GM18909 (cell line): ENCODE measurements around the gene EEF1AKMT3.
A peak's percentile ranks its signal among the peaks of the same experiment; 100 is the strongest.
"Not testable (repeated sequence)": the region's sequence is repeated elsewhere in the genome, so short reads cannot be mapped to it uniquely, and the experiment has no call there.

Experiments used
- ATAC-seq: cut with Tn5 transposase; IDR thresholded peaks from one replicate; pipeline ENCODE4 v1.9.1; 2021; ENCODE audit warnings: mild to moderate bottlenecking; ENCODE audit not compliant: unreplicated experiment, poor library complexity

The EEF1AKMT3 gene

DNA sequence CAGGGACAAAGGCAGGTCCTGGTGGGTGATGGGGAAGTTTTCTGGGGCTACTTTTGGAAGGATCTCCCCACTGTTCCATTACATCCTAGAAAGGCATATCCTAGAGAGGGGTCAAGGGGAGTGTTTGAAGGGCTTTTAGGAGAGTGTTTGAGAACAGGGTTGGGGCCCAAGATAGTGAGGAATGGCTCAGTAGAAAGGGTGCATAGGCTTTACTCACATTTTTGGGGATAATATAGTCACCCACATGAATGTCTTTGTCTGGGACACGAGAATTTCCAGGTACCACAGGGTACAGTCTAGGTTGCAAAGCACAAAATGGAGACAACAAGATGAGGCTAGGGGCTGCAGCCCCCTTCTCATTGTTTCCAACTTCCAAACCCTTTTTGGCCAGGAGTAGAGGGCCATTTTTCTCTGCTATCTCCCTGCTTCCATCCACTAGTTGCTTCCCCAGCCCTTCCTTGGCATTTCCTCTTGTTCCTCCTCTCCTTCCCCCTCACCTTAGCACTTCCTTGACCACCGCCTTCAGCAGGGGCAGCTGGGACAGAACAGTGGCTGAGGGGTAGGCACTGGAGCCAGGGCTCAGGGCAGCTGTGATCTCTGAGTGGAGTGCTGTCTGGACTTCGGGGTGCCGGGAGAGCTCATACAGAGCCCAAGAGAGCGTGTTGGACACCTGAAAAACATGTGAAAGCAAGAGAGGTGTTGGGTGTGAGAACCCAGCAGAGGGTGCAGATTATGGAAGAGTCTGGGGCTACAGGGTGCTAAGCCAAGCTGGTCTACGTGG lies 8.3 kb upstream of the EEF1AKMT3 start:
- ATAC-seq, result no peak

DNA sequence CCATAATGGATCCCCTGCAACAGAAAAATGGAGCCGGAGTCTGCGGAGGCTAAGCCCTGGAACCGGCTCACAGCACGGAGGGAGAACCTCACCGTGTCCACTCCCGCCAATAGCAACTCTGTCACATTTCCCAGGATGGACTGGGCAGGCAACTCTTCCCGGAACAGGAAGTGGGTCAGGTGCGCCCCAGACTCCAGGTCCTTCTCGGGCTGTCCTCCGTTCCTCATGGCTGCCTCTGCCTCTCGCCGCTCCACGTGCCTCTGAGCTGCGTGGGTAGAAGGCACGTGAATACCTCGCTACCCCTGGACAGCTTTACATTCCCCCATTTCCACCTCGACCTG lies 7.8 kb upstream of the EEF1AKMT3 start:
- ATAC-seq, result no peak

DNA sequence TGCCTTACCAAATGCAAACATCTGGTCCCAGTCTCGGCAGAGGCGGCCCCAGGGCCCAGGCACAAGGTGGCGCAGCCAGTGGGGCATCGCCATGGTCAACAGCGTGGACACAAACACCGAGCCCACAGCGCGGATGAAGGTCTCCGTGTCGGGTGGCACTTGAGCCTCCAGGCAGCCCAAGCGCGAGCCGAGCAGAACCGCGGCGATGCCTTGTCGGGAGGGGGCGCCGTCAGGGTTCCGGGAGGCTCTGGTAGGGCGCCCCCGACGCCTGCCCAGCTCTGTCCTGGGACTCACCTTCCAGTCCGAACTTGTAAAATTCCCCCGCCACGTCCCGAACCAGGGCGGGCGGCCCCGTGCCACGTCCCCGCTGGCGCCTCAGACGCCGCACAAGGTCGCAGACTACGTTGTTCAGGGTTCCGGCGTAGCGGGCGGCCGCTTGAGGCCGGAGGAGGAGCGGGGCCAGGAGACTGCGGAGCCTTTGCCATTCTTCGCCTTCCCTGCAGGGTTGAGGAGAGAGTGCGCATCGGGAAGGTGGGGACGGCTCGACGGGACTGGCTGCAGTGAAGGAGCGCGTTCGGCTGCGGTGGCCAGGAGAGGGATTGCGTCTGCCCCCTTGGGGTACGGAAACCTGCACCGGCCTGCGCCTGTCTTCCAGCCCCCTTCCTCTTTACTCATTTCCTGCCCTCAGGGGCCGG lies 7.3 kb upstream of the EEF1AKMT3 start:
- peak; percentile 61 for ATAC-seq

DNA sequence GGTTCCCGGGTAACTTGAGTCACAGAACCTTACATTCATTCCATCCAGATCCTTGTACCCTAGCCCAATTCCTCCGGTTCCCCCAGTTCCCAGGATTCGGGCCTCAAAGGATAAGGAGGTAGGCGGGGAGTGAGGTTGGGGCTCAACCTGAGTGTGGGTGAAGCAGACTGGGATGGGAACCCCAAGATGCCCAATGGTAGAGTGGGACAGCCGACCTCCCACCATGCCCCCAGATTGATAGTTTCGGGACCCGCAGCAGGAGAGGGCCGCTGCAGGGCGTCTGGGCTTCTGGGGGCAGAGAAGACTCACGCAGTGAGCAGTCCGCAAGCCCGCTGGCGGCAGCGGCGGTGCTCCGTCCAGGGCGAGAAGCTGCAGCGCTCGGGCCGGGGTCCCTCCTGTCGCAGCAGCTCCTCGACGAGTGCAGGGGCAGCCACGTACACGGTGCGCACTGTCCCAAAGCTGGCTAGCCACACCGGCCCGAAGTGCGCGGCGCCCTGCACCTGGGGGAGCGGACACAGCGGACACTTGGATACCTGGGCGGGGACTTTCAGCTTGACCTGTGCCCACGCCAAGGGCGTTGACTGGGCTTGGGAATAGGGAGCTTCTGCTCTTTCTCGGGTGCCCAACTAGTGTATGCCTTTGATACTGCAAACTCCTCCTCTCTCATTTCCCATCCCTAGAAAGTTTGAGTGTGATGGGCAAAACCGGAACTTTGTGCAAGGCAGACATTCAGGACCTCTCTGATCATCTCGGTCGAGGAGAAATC lies 6.5 kb upstream of the EEF1AKMT3 start:
- peak; percentile 21 for ATAC-seq

DNA sequence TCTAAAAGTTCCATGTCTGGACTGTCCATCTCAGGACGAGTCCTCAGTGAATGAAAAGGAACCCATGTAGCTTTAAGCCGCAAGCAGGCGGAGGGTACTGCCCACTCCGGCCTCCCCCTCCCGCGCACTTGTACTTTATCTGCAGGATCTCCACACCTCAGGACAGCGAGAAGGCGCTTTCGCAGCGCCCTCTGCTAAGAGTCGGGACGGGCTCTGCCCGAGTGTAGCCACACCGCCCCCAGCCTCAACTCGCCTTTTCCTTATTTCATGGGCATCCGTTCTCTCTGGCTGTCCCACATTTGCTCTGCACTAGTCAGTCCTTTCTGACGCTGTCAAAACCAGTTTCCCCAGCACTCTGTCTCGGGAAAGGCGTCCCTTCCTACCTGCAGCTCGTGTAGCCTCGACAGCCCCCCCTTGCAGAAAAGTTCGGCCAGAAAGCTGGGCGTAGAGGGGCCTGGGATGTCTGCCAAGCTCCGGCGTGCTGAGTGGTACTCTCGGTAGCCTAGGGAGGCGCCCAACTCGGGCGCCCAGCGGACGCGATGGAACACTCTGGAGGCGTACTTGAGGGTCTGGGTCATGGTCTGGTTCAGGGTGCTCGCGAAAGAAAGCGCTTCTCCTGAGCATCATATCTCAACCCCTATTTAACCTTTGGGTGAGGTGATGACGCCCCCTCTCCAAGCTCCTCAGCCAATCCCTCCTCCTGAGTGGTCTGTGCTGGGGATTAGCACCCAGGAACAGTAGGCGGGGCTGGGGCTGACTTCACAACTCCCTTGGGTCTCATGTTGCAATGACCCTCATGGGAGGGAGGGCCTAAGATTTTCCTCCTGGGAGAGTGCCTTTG lies 5.7 kb upstream of the EEF1AKMT3 start, which contains the start of gene CYP27B1:
CYP27B1 (minus strand) TSS at position 615 of the 841 bp plus-strand sequence; CDS start at position 578, 37 bp downstream.
- ATAC-seq, result no peak

DNA sequence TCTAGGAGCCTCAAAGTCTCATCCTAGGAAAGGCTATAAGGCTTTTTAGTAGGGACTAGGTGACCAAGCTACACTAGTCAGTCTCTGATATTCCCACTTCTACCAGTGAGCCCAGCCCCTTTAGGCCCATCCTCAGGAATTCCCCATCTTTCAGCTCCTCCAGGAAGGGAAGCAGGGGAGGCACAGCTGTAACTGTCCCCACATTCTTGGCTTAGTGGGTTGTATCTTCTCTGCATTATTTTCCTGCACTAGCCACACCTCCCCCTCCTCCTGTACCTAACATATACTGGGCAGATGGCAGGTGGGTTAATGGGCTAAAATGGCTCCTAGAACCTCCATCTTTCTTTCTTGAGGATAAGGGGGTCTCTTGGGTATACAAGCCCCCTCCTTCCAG lies 5.1 kb upstream of the EEF1AKMT3 start:
- no peak for ATAC-seq

DNA sequence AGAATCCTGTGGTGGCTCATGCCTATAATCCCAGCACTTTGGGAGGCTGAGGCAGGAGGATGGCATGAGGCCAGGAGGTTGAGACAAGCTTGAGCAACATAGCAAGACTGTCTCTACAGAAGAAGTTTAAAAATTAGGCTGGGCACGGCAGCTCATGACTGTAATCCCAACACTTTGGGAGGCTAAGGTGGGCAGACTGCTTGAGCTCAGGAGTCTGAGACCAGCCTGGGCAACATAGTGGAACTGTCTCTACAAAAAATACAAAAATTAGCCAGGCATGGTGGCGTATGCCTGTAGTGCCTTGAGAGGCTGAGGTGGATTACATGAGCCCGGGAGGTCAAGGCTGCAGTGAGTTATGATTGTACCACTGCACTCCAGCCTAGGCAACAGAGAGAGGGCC lies 4.5 kb upstream of the EEF1AKMT3 start:
- ATAC-seq, result no peak

DNA sequence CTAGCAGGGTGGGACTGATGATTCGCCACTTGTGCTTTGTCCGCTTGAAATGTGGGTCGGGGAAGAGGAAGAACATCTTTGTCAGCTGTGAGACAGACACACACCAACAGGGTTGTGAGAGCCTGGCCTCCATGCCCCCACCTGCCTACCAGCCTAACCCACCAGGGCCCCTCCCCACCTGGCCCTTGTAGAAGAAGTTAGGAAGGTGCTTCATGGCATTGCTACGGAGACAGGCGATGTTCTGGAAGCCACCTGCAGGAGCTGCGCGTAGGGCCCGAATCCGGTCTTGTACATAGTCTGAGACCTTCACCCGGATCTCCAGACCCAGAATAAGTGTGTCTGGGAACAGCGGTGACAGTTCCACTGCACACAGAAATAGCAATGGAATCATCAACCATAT lies 2.8 kb upstream of the EEF1AKMT3 start:
- no peak for ATAC-seq

DNA sequence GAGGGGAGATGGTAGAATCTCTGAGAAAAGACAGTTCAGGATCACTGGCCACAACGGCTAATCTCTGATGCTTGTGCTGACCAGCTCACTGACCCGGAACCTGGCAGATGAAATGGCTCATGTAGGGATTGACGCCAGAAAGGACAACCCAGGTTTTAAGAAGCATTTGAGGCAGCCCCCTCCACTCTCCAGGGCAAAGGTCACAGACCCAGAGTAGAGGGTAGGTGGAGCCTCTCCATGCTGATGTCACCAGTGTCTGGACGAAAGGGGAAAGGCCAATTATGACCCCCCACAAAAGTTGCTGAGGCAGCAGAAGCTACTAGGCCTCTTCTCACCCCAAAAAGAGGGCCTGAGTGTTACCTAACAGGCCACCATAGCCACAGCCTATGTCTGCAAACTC lies 1.7 kb upstream of the EEF1AKMT3 start:
- ATAC-seq, result no peak

DNA sequence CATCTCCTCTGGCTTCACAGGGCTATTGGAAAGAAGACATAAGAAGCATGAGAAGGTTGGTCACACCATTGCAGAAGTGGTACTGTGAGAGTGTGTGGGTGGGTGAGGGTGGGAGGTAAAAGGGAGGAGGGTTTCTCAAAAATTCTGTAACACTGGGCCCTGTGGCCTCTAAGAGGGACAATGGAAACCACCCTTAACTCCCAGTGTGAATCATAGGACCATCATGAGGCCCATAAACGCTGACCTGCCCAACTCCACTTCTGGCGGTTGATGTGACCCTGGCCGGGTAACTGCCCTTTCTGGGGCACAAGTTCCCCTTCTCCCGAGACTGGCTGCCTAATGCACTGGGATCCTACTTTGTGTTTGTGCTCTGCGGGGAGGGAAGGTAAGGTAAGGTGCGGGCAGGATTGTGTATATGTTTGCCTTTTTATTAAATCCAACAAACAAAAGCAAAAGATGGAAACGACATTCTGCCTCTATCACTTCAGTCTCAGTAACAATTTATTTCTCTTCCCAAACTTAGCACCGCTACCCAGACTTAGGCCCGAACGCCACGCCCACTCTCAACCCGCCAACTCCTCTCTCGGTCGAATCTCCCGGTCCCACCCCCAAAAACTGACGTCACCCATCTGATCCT lies 1.1 kb upstream of the EEF1AKMT3 start:
- ATAC-seq, result peak; percentile 77

DNA sequence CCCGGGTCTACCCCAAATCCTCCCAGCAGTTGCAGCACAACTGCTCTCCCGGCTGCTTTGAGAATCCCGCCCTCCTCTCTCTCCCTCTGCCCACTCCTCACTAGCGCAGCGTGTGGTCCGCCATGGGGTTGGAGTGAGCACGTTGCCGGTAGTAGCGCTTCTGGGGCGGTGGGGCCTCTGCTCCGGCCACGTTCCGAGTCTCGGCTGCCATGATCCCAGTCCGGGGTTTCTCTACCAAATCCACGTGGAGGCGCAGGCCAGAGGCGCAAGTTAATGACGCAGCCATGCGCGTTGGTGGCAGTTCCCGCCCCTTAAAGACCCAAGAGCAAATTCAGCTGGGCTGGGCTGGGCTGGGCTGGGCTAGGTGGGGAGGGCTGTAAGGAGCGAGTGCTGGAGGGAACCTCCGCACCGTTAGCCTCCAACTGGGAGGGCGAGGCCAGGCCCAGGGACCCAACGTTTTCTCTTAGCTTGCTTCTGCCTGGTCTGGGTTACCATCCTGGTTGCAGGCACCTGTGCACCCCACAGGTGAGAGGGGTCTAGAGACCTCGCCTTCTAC lies 463 bp upstream of the EEF1AKMT3 start, which contains the start of gene METTL1:
METTL1 (minus strand) TSS at position 233 of the 556 bp plus-strand sequence; CDS start at position 211, 22 bp downstream.
- ATAC-seq, result peak; percentile 85

DNA sequence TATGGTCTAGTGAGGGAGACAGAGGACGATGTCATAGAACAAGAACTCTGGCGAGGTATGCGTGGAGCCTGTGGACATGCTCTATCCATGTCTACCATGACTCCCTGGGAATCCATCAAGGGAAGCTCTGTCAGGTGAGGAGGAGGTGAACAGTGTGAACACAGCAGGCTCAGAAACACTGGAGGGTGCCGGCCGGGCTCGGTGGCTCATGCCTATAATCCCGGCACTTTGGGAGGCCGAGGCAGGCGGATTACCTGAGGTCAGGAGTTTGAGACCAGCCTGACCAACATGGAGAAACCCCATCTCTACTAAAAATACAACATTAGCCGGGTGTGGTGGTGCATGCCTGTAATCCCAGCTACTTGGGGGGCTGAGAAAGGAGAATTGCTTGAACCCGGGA lies 2.2 kb downstream of the EEF1AKMT3 start:
- ATAC-seq, result not testable (repeated sequence)

DNA sequence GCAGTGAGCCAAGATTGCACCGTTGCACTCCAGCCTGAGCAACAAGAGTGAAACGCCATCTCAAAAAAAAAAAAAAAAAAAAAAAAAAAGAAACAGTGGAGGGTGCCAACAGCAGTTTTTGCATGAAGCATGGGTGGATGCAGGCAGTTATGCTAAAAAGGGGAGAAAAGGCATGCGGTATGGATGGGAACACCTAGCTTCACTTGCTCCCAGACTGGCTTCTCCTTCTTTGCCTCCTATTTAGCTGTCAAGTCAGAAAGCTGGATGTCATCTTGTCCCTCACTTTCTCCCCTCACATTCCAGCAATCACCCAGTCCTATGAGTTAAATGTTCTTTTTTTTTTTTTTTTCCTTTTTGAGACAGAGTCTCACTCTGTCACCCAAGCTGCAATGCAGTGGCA lies 2.6 kb downstream of the EEF1AKMT3 start:
- no peak for ATAC-seq

DNA sequence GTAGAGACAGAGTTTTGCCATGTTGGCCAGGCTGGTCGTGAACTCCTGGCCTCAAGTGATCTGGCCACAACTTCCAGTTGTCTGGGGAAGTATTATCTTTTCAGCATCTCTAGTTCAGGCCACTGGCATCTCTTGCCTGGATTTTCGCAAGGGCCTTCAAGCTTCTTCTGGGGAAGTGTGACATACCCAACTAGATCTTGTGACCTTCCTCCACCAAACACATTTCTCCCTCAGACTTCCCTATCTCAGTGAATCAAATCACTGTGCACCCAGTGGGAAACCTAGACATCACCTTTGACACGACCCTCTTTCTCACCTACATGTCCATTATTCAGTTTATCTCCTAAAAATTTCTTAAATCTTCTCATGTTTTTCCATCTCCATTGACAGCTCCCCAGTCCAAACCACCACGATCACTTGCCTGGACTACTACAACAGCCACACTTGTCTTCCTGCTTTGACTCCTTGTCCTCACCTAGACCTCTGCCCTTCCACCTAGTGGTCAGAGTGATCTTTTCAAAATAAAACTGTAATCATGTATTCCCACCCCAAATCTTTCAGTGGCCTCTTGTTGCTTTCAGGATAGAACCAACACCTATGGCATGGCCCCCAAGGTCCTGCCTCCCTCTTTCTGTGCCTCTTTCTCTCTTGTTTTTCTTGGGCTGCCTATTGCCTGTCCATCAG lies 3.3 kb downstream of the EEF1AKMT3 start:
- no peak for ATAC-seq

DNA sequence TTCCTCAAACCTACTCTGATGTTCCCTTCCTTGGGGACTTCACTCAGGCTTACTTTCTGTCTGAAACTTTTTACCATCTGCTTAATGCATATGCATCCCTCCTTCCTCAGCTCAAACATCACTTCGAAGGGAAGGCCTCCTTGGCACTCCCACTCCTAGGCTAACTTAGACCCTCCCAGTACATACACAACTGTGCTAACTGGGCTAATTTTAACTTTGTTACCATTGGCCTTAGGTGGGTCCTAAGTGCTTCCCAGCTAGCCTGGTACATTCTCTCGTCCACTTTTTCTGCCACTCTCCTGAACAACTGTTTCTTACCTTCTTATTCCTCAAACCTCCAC lies 3.8 kb downstream of the EEF1AKMT3 start:
- no peak for ATAC-seq

DNA sequence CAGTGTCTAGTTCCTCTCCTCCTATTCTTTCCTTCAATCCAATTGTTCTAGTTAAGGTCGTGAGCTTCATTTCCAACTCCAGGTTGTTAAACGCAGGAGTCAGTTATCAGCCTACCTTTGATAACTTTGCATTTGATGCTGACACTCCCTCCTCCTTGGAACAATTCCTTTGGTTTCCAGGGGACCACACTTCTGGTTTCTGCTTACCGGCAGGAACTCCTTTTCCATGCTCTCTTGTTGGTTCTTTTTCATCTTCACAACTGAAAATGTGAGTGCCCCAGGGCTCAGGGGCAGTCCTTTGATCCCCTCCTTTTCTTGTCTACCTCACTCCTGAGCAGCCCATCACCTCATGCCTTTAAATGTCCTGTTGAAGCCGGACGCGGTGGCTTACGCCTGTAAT lies 5.0 kb downstream of the EEF1AKMT3 start:
- no peak for ATAC-seq

DNA sequence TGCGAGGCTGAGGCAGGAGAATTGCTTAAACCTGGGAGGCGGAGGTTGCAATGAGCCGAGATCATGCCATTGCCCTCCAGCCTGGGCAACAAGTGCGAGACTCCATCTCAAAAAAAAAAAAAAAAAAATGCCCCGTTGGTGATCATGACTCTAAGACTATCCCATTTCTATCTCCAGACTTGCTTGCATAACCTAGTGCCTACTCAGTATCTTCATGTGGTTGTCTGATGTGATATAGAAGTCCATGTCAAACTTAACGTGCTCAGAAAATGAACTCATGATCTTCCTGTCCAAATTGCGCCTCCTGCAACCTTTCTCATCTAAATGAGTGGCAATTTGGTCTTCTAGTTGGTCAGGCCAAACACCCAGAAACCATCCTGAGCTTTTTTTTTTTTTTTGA lies 5.5 kb downstream of the EEF1AKMT3 start:
- no peak for ATAC-seq

DNA sequence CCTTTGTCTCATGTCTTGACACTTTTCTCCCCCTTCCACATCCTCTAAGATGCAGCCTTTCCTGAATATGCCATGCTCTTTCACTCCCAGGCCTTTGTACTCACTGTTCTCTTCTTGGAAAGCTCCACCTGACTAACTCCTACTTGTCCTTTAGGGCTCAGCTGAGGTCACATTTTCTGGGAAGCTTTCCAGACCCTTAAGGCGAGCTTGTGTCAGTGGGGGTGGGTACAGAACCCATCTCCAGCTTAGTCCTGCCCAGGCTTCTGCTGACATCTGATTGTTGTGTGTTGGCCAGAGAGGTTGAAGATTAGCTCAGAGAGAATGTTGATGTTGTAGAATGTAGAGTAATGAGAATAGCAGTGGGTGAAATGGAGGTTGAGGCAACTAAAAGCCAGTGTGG lies 7.3 kb downstream of the EEF1AKMT3 start:
- no peak for ATAC-seq

DNA sequence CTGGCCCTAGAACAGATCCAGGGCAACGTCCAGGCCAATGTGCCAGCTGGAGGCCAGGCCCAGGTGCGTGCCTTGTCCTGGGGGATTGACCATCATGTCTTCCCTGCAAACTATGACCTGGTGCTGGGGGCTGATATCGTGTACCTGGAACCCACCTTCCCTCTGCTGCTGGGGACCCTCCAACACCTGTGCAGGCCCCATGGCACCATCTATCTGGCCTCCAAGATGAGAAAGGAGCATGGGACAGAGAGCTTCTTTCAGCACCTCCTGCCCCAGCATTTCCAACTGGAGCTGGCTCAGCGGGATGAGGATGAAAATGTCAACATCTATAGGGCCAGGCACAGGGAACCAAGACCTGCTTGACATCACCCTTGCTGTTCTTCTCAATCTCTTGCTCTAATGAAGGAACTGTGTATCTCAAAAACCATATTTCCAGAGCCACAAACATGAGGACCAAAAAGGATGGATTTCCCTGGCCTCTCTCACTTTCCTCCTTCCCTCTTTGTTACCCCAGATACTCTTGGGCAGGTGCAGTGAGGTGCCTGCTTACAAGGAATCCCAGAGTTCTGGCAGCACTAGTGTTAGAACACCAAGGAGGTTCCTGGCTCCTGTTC lies 8.0 kb downstream of the EEF1AKMT3 start:
- ATAC-seq, result no peak
